OCI-LY1 (cell line): ENCODE measurements around the gene QRICH1.

ENCODE experiments used
- CTCF ChIP-seq: fragments of 200-600 bp; sonication (generic), shearing (Covaris generic); IDR thresholded peaks from 2 replicates; pipeline ENCODE4 v1.5.1; 2017; ENCODE audit warnings: mild to moderate bottlenecking, antibody characterized with exemption, low read length, moderate library complexity, mixed read lengths
- EZH2 ChIP-seq: fragments of 200-600 bp; sonication (generic), shearing (Covaris generic); IDR thresholded peaks from 2 replicates; pipeline ENCODE4 v1.8.0; 2017; ENCODE audit warnings: borderline replicate concordance, mixed run types, mild to moderate bottlenecking, antibody characterized with exemption, low read length, moderate library complexity, mixed read lengths

- no peak for TF ChIP-seq EZH2
- no peak for TF ChIP-seq CTCF
These were observed 113.6 kb downstream of the QRICH1 start for GRCh38 chr3:48980295-48980694.
